GM23248 (cell line): ENCODE measurements around the gene MYBPC3. TPM values are rescaled to one million over a fixed set of nuclear protein-coding genes. Genes with fewer than 3 reads are reported as not detected.

Source experiments
- DNase-seq: peaks from one replicate; pipeline ENCODE4 v3.0.0-alpha.2; 2015
- H2AFZ ChIP-seq: fragments of 200-600 bp; sonication (generic); 2 replicates; pipeline ENCODE4 v1.6.1; 2016; ENCODE audit warnings: antibody characterized with exemption
- H3F3A ChIP-seq: fragments of 200-600 bp; sonication (generic); 2 replicates; pipeline ENCODE4 v1.6.1; 2016; ENCODE audit warnings: mild to moderate bottlenecking, antibody characterized with exemption, mixed run types; ENCODE audit not compliant: insufficient read depth
- H3K27ac ChIP-seq: fragments of 200-600 bp; sonication (generic); 2 replicates; pipeline ENCODE4 v1.5.1; 2016; ENCODE audit warnings: mild to moderate bottlenecking
- H3K27me3 ChIP-seq: fragments of 200-600 bp; sonication (generic); replicated peaks from 2 replicates; pipeline ENCODE4 v1.6.1; 2016; ENCODE audit warnings: mild to moderate bottlenecking; ENCODE audit not compliant: insufficient read depth
- H3K36me3 ChIP-seq: fragments of 200-600 bp; sonication (generic); 2 replicates; pipeline ENCODE4 v1.6.1; 2016; ENCODE audit warnings: low read depth, mild to moderate bottlenecking
- H3K4me1 ChIP-seq: fragments of 200-600 bp; sonication (generic); 2 replicates; pipeline ENCODE4 v1.6.1; 2016; ENCODE audit warnings: mild to moderate bottlenecking; ENCODE audit not compliant: insufficient read depth
- H3K4me2 ChIP-seq: fragments of 200-600 bp; sonication (generic); one replicate; pipeline ENCODE4 v1.6.1; 2016; ENCODE audit warnings: mild to moderate bottlenecking; ENCODE audit not compliant: unreplicated experiment
- H3K4me3 ChIP-seq: fragments of 200-600 bp; sonication (generic); 2 replicates; pipeline ENCODE4 v1.5.1; 2016; ENCODE audit warnings: mild to moderate bottlenecking
- H3K79me2 ChIP-seq: fragments of 200-600 bp; sonication (generic); 2 replicates; pipeline ENCODE4 v1.6.1; 2016; ENCODE audit warnings: mild to moderate bottlenecking; ENCODE audit not compliant: insufficient read depth
- H3K9ac ChIP-seq: fragments of 200-600 bp; sonication (generic); 2 replicates; pipeline ENCODE4 v1.6.1; 2016; ENCODE audit warnings: mild to moderate bottlenecking
- H3K9me2 ChIP-seq: fragments of 200-600 bp; sonication (generic); 2 replicates; pipeline ENCODE4 v1.6.1; 2016; ENCODE audit warnings: mixed run types, mild to moderate bottlenecking, moderate library complexity; ENCODE audit not compliant: insufficient read depth
- H3K9me3 ChIP-seq: fragments of 200-600 bp; sonication (generic); one replicate; pipeline ENCODE4 v1.6.1; 2017; ENCODE audit warnings: low read depth
- H4K20me1 ChIP-seq: fragments of 200-600 bp; sonication (generic); 2 replicates; pipeline ENCODE4 v1.6.0; 2016; ENCODE audit not compliant: insufficient read depth
- EZH2 ChIP-seq: fragments of 200-600 bp; sonication (generic); IDR thresholded peaks from 2 replicates; pipeline ENCODE4 v1.6.1; 2018; ENCODE audit warnings: antibody characterized with exemption, mild to moderate bottlenecking; ENCODE audit not compliant: insufficient read depth, poor library complexity, severe bottlenecking
- EZH2phosphoT487 ChIP-seq: fragments of 200-600 bp; sonication (generic); IDR thresholded peaks from 2 replicates; pipeline ENCODE4 v1.6.1; 2018; ENCODE audit warnings: antibody characterized with exemption, moderate library complexity, mild to moderate bottlenecking, low read depth; ENCODE audit not compliant: insufficient read depth
- WGBS, 2 experiments: methylation state at CpG; one replicate each; pipeline ENCODE4 v1.1.6; 2015 to 2017; ENCODE audit warnings: low lambda C conversion rate in 2 of 2, low coverage in 1 of 2; ENCODE audit errors: missing lambda C conversion rate in 2 of 2; 5-methylcytosine and 5-hydroxymethylcytosine counted together
- in situ Hi-C: fragments of 300-500 bp; cut with MboI; formaldehyde crosslinking; loops from 2 replicates; pipeline ENCODE4 v1.15.0; 2020
- polyA plus RNA-seq: library from polyadenylated mRNA; unstranded; fragments of >200 nt; fragmentation: Nextera tagmentation; extraction: Ambion mirVana; gene quantifications from 2 replicates; pipeline ENCODE4 v1.2.1, GENCODE V29; 2016
- total RNA-seq: library from RNA; depleted of rRNA; stranded (reverse); fragments of >200 nt; shearing (Covaris generic); gene quantifications from 2 replicates; pipeline ENCODE4 v1.2.3, GENCODE V29; 2014

Gene MYBPC3
- total and polyA plus RNA-seq, 2 experiments from 2014 or later = not detected

- DNase-seq = no peak
- Histone ChIP-seq H3K9me2 (no peaks in the 10 kb centered on the region), H3K27me3 (no peaks in the 10 kb centered on the region), H3K4me3 (no peak overlapping the region), H3K4me1 (no peaks in the 10 kb centered on the region; the same call in 1 of the 2 replicates), H3K27ac (no peak overlapping the region), H3K9me3 (no peaks in the 10 kb centered on the region), H3F3A (no peaks in the 10 kb centered on the region), H3K79me2 (no peaks in the 10 kb centered on the region), H3K36me3 (no peaks in the 10 kb centered on the region), H3K4me2 (no peak overlapping the region), H2AFZ (peak overlapping the region; percentile 52; the same call in 1 of the 2 replicates), H3K9ac (no peak overlapping the region; the same call in 1 of the 2 replicates), H4K20me1 (no peaks in the 10 kb centered on the region)
- 98% methylated on average over 9 of the region's 9 CpGs for WGBS, 2 experiments
- no peak for TF ChIP-seq EZH2phosphoT487
- TF ChIP-seq EZH2 = no peak
- in situ Hi-C loops = no loop called here
These were observed 41.5 kb upstream of the MYBPC3 start for GRCh38 chr11:47394050-47394321.

- no peaks in the 10 kb centered on the region for H3K79me2 ChIP-seq
- H4K20me1 ChIP-seq = no peaks in the 10 kb centered on the region
- H3F3A ChIP-seq = no peaks in the 10 kb centered on the region
- in situ Hi-C loops = no loop called here
- no peaks in the 10 kb centered on the region; the same call in 1 of the 2 replicates for H3K4me1 ChIP-seq
- H3K27me3 ChIP-seq = no peaks in the 10 kb centered on the region
- H3K27ac ChIP-seq = no peak overlapping the region
- DNase-seq = peak; percentile 89
- H3K9me2 ChIP-seq = no peaks in the 10 kb centered on the region
- no peak overlapping the region for H3K4me2 ChIP-seq
- H3K36me3 ChIP-seq = no peaks in the 10 kb centered on the region
- TF ChIP-seq EZH2 (no peak), EZH2phosphoT487 (no peak)
- no peak overlapping the region for H3K4me3 ChIP-seq
- peak overlapping the region; percentile 52 for H2AFZ ChIP-seq
- no peaks in the 10 kb centered on the region for H3K9me3 ChIP-seq
- H3K9ac ChIP-seq = peak overlapping the region; percentile 52
- 58 to 62% methylated on average over 18 to 20 of the region's 20 CpGs for WGBS, 2 experiments
These were observed 40.9 kb upstream of the MYBPC3 start for GRCh38 chr11:47393163-47394049.

- no peaks in the 10 kb centered on the region for H3F3A ChIP-seq
- no peak overlapping the region for H3K9ac ChIP-seq
- TF ChIP-seq EZH2 (no peak), EZH2phosphoT487 (no peak)
- no peaks in the 10 kb centered on the region for H3K9me3 ChIP-seq
- 79 to 86% methylated on average over 12 to 14 of the region's 14 CpGs for WGBS, 2 experiments
- H4K20me1 ChIP-seq = no peaks in the 10 kb centered on the region
- H3K4me2 ChIP-seq = no peak overlapping the region
- no peaks in the 10 kb centered on the region for H3K27me3 ChIP-seq
- H2AFZ ChIP-seq = no peak overlapping the region
- no peak overlapping the region for H3K4me3 ChIP-seq
- H3K79me2 ChIP-seq = no peaks in the 10 kb centered on the region
- no peak for DNase-seq
- no peaks in the 10 kb centered on the region; the same call in 1 of the 2 replicates for H3K4me1 ChIP-seq
- in situ Hi-C loops = no loop called here
- no peaks in the 10 kb centered on the region for H3K9me2 ChIP-seq
- no peak overlapping the region for H3K27ac ChIP-seq
- H3K36me3 ChIP-seq = no peaks in the 10 kb centered on the region
These were observed 40.2 kb upstream of the MYBPC3 start for GRCh38 chr11:47392546-47393162.

GRCh38 chr11:47391711-47392432 lies 39.4 kb upstream of the MYBPC3 start:
- H4K20me1 ChIP-seq = no peaks in the 10 kb centered on the region
- WGBS, 2 experiments = 96 to 98% methylated on average over 15 to 16 of the region's 16 CpGs
- H3K79me2 ChIP-seq = no peaks in the 10 kb centered on the region
- H3K9me2 ChIP-seq = no peaks in the 10 kb centered on the region
- H3K9ac ChIP-seq = no peak overlapping the region
- TF ChIP-seq EZH2 (no peak), EZH2phosphoT487 (no peak)
- H3F3A ChIP-seq = no peaks in the 10 kb centered on the region
- H3K4me3 ChIP-seq = no peak overlapping the region
- no peaks in the 10 kb centered on the region for H3K27me3 ChIP-seq
- H3K36me3 ChIP-seq = no peaks in the 10 kb centered on the region
- no peaks in the 10 kb centered on the region for H3K9me3 ChIP-seq
- H2AFZ ChIP-seq = no peak overlapping the region
- H3K4me1 ChIP-seq = no peaks in the 10 kb centered on the region; the same call in 1 of the 2 replicates
- no peak for DNase-seq
- no peak overlapping the region for H3K4me2 ChIP-seq
- no peak overlapping the region for H3K27ac ChIP-seq
- in situ Hi-C loops = no loop called here
